CD8-positive, alpha-beta memory T cell (primary cell): Measurements from ENCODE around the gene FYN. TPM values are rescaled to one million over a fixed set of nuclear protein-coding genes. Genes with fewer than 3 reads are reported as not detected.

Experiments
- CTCF ChIA-PET: fragments of 350-600 bp; sonication (Branson Sonifier 250); formaldehyde crosslinking; loops from one replicate; lab custom pipeline; 2021; ENCODE audit warnings: antibody characterized with exemption; lab: Charles Lee
- POLR2A ChIA-PET: fragments of 350-600 bp; sonication (Branson Sonifier 250); formaldehyde crosslinking; loops from one replicate; lab custom pipeline; 2021; ENCODE audit warnings: antibody characterized with exemption; lab: Charles Lee
- DNase-seq, 5 donors: peaks; one replicate each; pipeline versions ENCODE4 v3.0.0 to v3.0.0-alpha.2; 2020 to 2022; ENCODE audit warnings: mixed read lengths in 1 of 5
- H3K27ac ChIP-seq: one replicate; pipeline ENCODE4 v1.7.0; 2013; ENCODE audit warnings: low read depth, mild to moderate bottlenecking, low read length, moderate library complexity
- H3K27me3 ChIP-seq: 2 replicates; pipeline ENCODE4 v1.7.0; 2013; ENCODE audit warnings: low read length, mild to moderate bottlenecking; ENCODE audit not compliant: insufficient read depth, poor library complexity, severe bottlenecking
- H3K36me3 ChIP-seq: 2 replicates; pipeline ENCODE4 v1.7.0; 2013; ENCODE audit warnings: mild to moderate bottlenecking, low read length, moderate library complexity; ENCODE audit not compliant: insufficient read depth
- H3K4me1 ChIP-seq: 2 replicates; pipeline ENCODE4 v1.7.0; 2013; ENCODE audit warnings: mild to moderate bottlenecking, low read length, moderate library complexity; ENCODE audit not compliant: insufficient read depth
- H3K4me3 ChIP-seq: 2 replicates; pipeline ENCODE4 v1.7.0; 2013; ENCODE audit warnings: mild to moderate bottlenecking, low read length
- H3K9me3 ChIP-seq: 2 replicates; pipeline ENCODE4 v1.7.0; 2013; ENCODE audit warnings: mild to moderate bottlenecking, low read length
- H3K27ac Mint-ChIP-seq, 8 donors: one replicate each; pipeline ENCODE4 v1.8.0; 2020 to 2021; ENCODE audit warnings: mixed read lengths in 8 of 8, mild to moderate bottlenecking in 6 of 8, inconsistent platforms in 3 of 8, moderate library complexity in 3 of 8
- H3K27me3 Mint-ChIP-seq, 2 donors: one replicate each; pipeline ENCODE4 v1.8.0; 2020 to 2021; ENCODE audit warnings: mixed read lengths in 2 of 2, mild to moderate bottlenecking in 1 of 2, moderate library complexity in 1 of 2
- H3K36me3 Mint-ChIP-seq, 3 donors: one replicate each; pipeline ENCODE4 v1.8.0; 2020 to 2021; ENCODE audit warnings: mixed read lengths in 3 of 3, inconsistent platforms in 1 of 3, mild to moderate bottlenecking in 1 of 3
- H3K4me1 Mint-ChIP-seq, 3 donors: one replicate each; pipeline ENCODE4 v1.8.0; 2020 to 2021; ENCODE audit warnings: mixed read lengths in 3 of 3, inconsistent platforms in 1 of 3, mild to moderate bottlenecking in 1 of 3
- H3K4me3 Mint-ChIP-seq, 7 donors: one replicate each; pipeline ENCODE4 v1.8.0; 2020 to 2021; ENCODE audit warnings: mixed read lengths in 7 of 7, mild to moderate bottlenecking in 6 of 7, moderate library complexity in 4 of 7, inconsistent platforms in 2 of 7
- H3K9me3 Mint-ChIP-seq, 5 donors: one replicate each; pipeline ENCODE4 v1.8.0; 2020 to 2022; ENCODE audit warnings: mixed read lengths in 5 of 5, mild to moderate bottlenecking in 3 of 5, moderate library complexity in 2 of 5, inconsistent platforms in 1 of 5
- polyA plus RNA-seq: library from polyadenylated mRNA; unstranded; fragments of 300-500 nt; fragmentation: Illumina TruSeq; gene quantifications from one replicate; pipeline ENCODE4 v1.2.3, GENCODE V29; 2021
- total RNA-seq, 2 experiments: library from RNA; stranded (reverse); gene quantifications; one replicate each; pipeline ENCODE4 v1.2.3, GENCODE V29; 2021

Gene FYN
- total and polyA plus RNA-seq, 3 experiments from 2014 or later = 481 to 611 (median 491) TPM

GRCh38 chr6:111677249-111677990, 195.8 kb downstream of the FYN start:
- no peaks in the 10 kb centered on the region for H3K9me3 Mint-ChIP-seq

GRCh38 chr6:111676383-111676782, 196.9 kb downstream of the FYN start:
- Mint-ChIP-seq H3K4me3 (no peak overlapping the region), H3K27me3 (no peaks in the 10 kb centered on the region), H3K27ac (peak overlapping the region in 5 of 8 donors; percentile 39 to 74 (median 68)), H3K4me1 (peaks cover 41 to 71% (median 64%) of the 10 kb centered on the region in 3 donors), H3K36me3 (peaks cover 6 to 93% (median 39%) of the 10 kb centered on the region in 3 donors), H3K9me3 (peaks cover 0 to 2% (median 0%) of the 10 kb centered on the region in 5 donors)
- ChIA-PET CTCF (interaction anchor here (2.2 kb wide), 1 partner anchor 367 kb away, joined by 5 read pairs; no protein-coding TSS in a partner anchor), POLR2A (no interaction called here)
- peaks cover 69% of the 10 kb centered on the region for H3K36me3 ChIP-seq
- no peaks in the 10 kb centered on the region for H3K27me3 ChIP-seq
- H3K27ac ChIP-seq = no peak overlapping the region
- no peak for DNase-seq
- peaks cover 15% of the 10 kb centered on the region for H3K4me1 ChIP-seq
- no peak overlapping the region for H3K4me3 ChIP-seq
- no peaks in the 10 kb centered on the region for H3K9me3 ChIP-seq

More at GRCh38 chr6:111677249-111677990, 195.8 kb downstream of the FYN start:
- H3K4me1 Mint-ChIP-seq = peaks cover 50 to 79% (median 74%) of the 10 kb centered on the region in 3 donors
- H3K27me3 Mint-ChIP-seq = no peaks in the 10 kb centered on the region
- H3K4me3 Mint-ChIP-seq = no peak overlapping the region
- ChIA-PET POLR2A (no interaction called here), CTCF (interaction anchor here (0.9 to 2.2 kb wide), 2 partner anchors 35 to 366 kb away, joined by 3 to 5 read pairs; no protein-coding TSS in a partner anchor)
- no peak for DNase-seq
- Histone ChIP-seq H3K27ac (no peak overlapping the region), H3K27me3 (no peaks in the 10 kb centered on the region), H3K4me1 (peaks cover 17% of the 10 kb centered on the region), H3K36me3 (peaks cover 69% of the 10 kb centered on the region), H3K4me3 (no peak overlapping the region), H3K9me3 (no peaks in the 10 kb centered on the region)
- H3K27ac Mint-ChIP-seq = peak overlapping the region; percentile 8 to 88 (median 54)
- peaks cover 9 to 93% (median 42%) of the 10 kb centered on the region in 3 donors for H3K36me3 Mint-ChIP-seq

- no peak for DNase-seq
- Mint-ChIP-seq H3K9me3 (peaks cover 0 to 2% (median 0%) of the 10 kb centered on the region in 5 donors), H3K36me3 (peaks cover 8 to 95% (median 42%) of the 10 kb centered on the region in 3 donors), H3K27me3 (no peaks in the 10 kb centered on the region), H3K27ac (peak overlapping the region; percentile 11 to 89 (median 74)), H3K4me1 (peaks cover 41 to 63% (median 54%) of the 10 kb centered on the region in 3 donors), H3K4me3 (peak overlapping the region in 3 of 7 donors; percentile 23 to 60 (median 23))
- H3K27me3 ChIP-seq = no peaks in the 10 kb centered on the region
- H3K4me3 ChIP-seq = no peak overlapping the region
- peaks cover 72% of the 10 kb centered on the region for H3K36me3 ChIP-seq
- CTCF ChIA-PET = interaction anchor here (1.4 kb wide), 1 partner anchor 416 kb away, joined by 4 read pairs; a partner anchor contains a TSS
- peaks cover 15% of the 10 kb centered on the region for H3K4me1 ChIP-seq
- no peak overlapping the region for H3K27ac ChIP-seq
- POLR2A ChIA-PET = no interaction called here
- no peaks in the 10 kb centered on the region for H3K9me3 ChIP-seq
Observed at GRCh38 chr6:111674883-111675282, 198.4 kb downstream of the FYN start.

DNA sequence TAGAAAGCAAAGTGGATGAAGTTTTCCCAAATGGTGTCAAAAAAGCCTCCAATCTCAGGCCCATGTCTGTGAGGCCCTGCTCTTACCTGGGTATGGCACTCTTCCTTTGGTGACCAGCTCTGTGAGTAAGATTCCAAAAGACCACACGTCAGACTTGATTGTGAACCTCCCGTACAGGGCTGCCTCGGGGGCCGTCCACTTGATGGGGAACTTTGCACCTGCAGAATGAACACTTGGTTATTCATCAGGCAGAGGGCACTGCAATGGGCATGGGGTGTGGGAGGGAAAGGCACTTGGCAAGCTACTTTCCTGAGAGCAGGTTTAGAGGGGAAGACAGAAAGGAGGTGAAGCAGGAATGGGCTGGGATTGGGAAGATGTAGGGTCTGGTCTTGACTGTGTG, 198.8 kb downstream of the FYN start:
- Mint-ChIP-seq H3K27ac (peak overlapping the region in 7 of 8 donors; percentile 45 to 80 (median 77)), H3K27me3 (no peaks in the 10 kb centered on the region), H3K36me3 (peaks cover 8 to 95% (median 42%) of the 10 kb centered on the region in 3 donors), H3K4me3 (peak overlapping the region in 1 of 7 donors; percentile 66), H3K9me3 (peaks cover 0 to 2% (median 0%) of the 10 kb centered on the region in 5 donors), H3K4me1 (peaks cover 37 to 62% (median 50%) of the 10 kb centered on the region in 3 donors)
- no peak overlapping the region for H3K27ac ChIP-seq
- POLR2A ChIA-PET = no interaction called here
- no peak for DNase-seq
- H3K4me1 ChIP-seq = peaks cover 15% of the 10 kb centered on the region
- no peaks in the 10 kb centered on the region for H3K27me3 ChIP-seq
- peaks cover 70% of the 10 kb centered on the region for H3K36me3 ChIP-seq
- H3K4me3 ChIP-seq = no peak overlapping the region
- H3K9me3 ChIP-seq = no peaks in the 10 kb centered on the region
- CTCF ChIA-PET = interaction anchor here (1.2 to 1.4 kb wide), 2 partner anchors 36 to 415 kb away, joined by 4 read pairs; a partner anchor contains a TSS

- Histone ChIP-seq H3K9me3 (no peaks in the 10 kb centered on the region), H3K27me3 (no peaks in the 10 kb centered on the region), H3K4me3 (no peak overlapping the region), H3K27ac (no peak overlapping the region), H3K36me3 (peaks cover 67% of the 10 kb centered on the region), H3K4me1 (peaks cover 14% of the 10 kb centered on the region)
- peak overlapping the region in 1 of 7 donors; percentile 66 for H3K4me3 Mint-ChIP-seq
- peak overlapping the region in 7 of 8 donors; percentile 36 to 80 (median 70) for H3K27ac Mint-ChIP-seq
- H3K36me3 Mint-ChIP-seq = peaks cover 8 to 95% (median 42%) of the 10 kb centered on the region in 3 donors
- no peaks in the 10 kb centered on the region for H3K27me3 Mint-ChIP-seq
- DNase-seq = no peak
- H3K4me1 Mint-ChIP-seq = peaks cover 33 to 58% (median 45%) of the 10 kb centered on the region in 3 donors
- peaks cover 0 to 2% (median 0%) of the 10 kb centered on the region in 5 donors for H3K9me3 Mint-ChIP-seq
- POLR2A ChIA-PET = no interaction called here
- CTCF ChIA-PET = interaction anchor here (0.7 to 1.4 kb wide), 3 partner anchors 36 to 415 kb away, joined by 3 to 4 read pairs (median 4); a partner anchor contains a TSS
Observed at GRCh38 chr6:111673937-111674336, 199.3 kb downstream of the FYN start.

DNA sequence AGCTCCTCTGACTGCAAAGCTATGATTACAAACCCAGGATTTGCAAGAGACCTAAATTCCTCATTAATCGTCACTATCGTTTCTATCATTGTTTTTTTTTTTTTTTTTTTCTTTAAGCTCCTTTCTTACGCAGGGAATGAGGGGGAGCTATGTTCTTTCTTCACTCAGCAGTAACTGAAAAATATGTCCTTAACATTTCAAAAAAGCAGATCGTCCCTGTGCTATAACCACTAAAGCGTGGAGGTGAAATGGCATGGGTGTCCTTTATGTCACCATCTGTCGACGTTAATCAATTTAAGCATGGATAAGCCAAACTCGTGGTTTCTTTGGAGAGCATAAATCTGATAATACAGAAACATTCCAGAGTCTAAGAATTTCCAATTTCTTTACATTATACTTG, 199.7 kb downstream of the FYN start:
- peak overlapping the region in 5 of 8 donors; percentile 24 to 81 (median 70) for H3K27ac Mint-ChIP-seq
- Histone ChIP-seq H3K9me3 (no peaks in the 10 kb centered on the region), H3K4me1 (peaks cover 10% of the 10 kb centered on the region), H3K27me3 (no peaks in the 10 kb centered on the region), H3K27ac (no peak overlapping the region), H3K4me3 (no peak overlapping the region), H3K36me3 (peaks cover 67% of the 10 kb centered on the region)
- DNase-seq = no peak
- ChIA-PET CTCF (interaction anchor here (0.7 to 1.4 kb wide), 3 partner anchors 37 to 414 kb away, joined by 3 to 4 read pairs (median 4); a partner anchor contains a TSS), POLR2A (no interaction called here)
- H3K4me3 Mint-ChIP-seq = no peak overlapping the region
- H3K4me1 Mint-ChIP-seq = peaks cover 29 to 58% (median 41%) of the 10 kb centered on the region in 3 donors
- no peaks in the 10 kb centered on the region for H3K27me3 Mint-ChIP-seq
- H3K36me3 Mint-ChIP-seq = peaks cover 8 to 95% (median 38%) of the 10 kb centered on the region in 3 donors
- peaks cover 0 to 2% (median 0%) of the 10 kb centered on the region in 5 donors for H3K9me3 Mint-ChIP-seq

- H3K9me3 Mint-ChIP-seq = peaks cover 0 to 2% (median 0%) of the 10 kb centered on the region in 5 donors
- H3K9me3 ChIP-seq = no peaks in the 10 kb centered on the region
- DNase-seq = no peak
- H3K27ac Mint-ChIP-seq = peak overlapping the region in 6 of 8 donors; percentile 24 to 87 (median 66)
- no peak overlapping the region for H3K4me3 ChIP-seq
- CTCF ChIA-PET = no interaction called here
- H3K4me3 Mint-ChIP-seq = no peak overlapping the region
- peaks cover 8 to 95% (median 40%) of the 10 kb centered on the region in 3 donors for H3K36me3 Mint-ChIP-seq
- POLR2A ChIA-PET = no interaction called here
- H3K27me3 ChIP-seq = no peaks in the 10 kb centered on the region
- H3K4me1 ChIP-seq = peaks cover 7% of the 10 kb centered on the region
- peaks cover 67% of the 10 kb centered on the region for H3K36me3 ChIP-seq
- H3K4me1 Mint-ChIP-seq = peaks cover 30 to 58% (median 38%) of the 10 kb centered on the region in 3 donors
- H3K27ac ChIP-seq = no peak overlapping the region
- H3K27me3 Mint-ChIP-seq = no peaks in the 10 kb centered on the region
Observed at GRCh38 chr6:111672761-111673450, 200.3 kb downstream of the FYN start.
